ENCODE measurements around the gene RASA4B. TPM values are rescaled to one million over a fixed set of nuclear protein-coding genes. Genes with fewer than 3 reads are reported as not detected.
A peak's percentile ranks its signal among the peaks of the same experiment; 100 is the strongest.

RASA4B gene
- total RNA-seq, 1 donor from 2014 or later: 25.9 TPM

DNA sequence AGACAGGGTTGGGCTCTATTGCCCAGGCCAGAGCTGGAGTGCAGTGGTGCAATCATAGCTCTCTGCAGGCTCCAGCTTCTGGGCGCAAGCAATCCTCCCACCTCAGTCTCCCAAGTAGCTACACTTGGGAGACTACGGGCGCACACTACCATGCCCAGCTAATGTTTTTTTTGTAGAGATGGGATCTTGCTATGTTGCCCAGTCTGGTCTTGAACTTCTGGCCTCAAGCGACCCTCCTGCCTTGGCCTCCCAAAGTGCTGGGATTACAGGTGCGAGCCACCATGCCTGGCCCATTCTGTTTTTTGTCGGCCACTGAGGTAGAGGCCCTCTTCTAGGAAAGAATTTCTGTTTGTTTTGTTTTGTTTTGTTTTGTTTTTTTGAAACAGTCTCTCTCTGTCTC lies 65.1 kb downstream of the RASA4B start:
- no peak overlapping the region for H3K27ac Mint-ChIP-seq
- intact Hi-C loops (cut with micrococcal nuclease): no loop called here
- H3K4me3 Mint-ChIP-seq: no peak overlapping the region
- no peaks in the 10 kb centered on the region for H3K9me3 Mint-ChIP-seq
- H3K36me3 Mint-ChIP-seq (ENCODE audit: low read depth): peaks cover 8% of the 10 kb centered on the region
- no peak for DNase-seq (ENCODE audit: low spot score)
- no peaks in the 10 kb centered on the region for H3K4me1 Mint-ChIP-seq (ENCODE audit: low read depth)
- H3K27me3 Mint-ChIP-seq (ENCODE audit: insufficient read depth): no peaks in the 10 kb centered on the region

- no peak for DNase-seq (ENCODE audit: low spot score)
- no peak overlapping the region for H3K27ac Mint-ChIP-seq
- H3K4me3 Mint-ChIP-seq: no peak overlapping the region
- intact Hi-C loops (cut with micrococcal nuclease): no loop called here
- peaks cover 8% of the 10 kb centered on the region for H3K36me3 Mint-ChIP-seq (ENCODE audit: low read depth)
- H3K4me1 Mint-ChIP-seq (ENCODE audit: low read depth): no peaks in the 10 kb centered on the region
- H3K27me3 Mint-ChIP-seq (ENCODE audit: insufficient read depth): no peaks in the 10 kb centered on the region
- no peaks in the 10 kb centered on the region for H3K9me3 Mint-ChIP-seq
Measured at GRCh38 chr7:102451371-102452054, 66.1 kb downstream of the RASA4B start.

GRCh38 chr7:102450242-102450641 lies 67.3 kb downstream of the RASA4B start:
- Mint-ChIP-seq H3K36me3 (ENCODE audit: low read depth) (peaks cover 11% of the 10 kb centered on the region), H3K4me3 (no peak overlapping the region), H3K27me3 (ENCODE audit: insufficient read depth) (no peaks in the 10 kb centered on the region), H3K27ac (no peak overlapping the region), H3K4me1 (ENCODE audit: low read depth) (no peaks in the 10 kb centered on the region), H3K9me3 (no peaks in the 10 kb centered on the region)
- intact Hi-C loops (cut with micrococcal nuclease): loop anchor here (1.0 kb wide), 2 partner anchors 38 to 46 kb away; no protein-coding TSS in a partner anchor
- DNase-seq (ENCODE audit: low spot score): no peak

DNA sequence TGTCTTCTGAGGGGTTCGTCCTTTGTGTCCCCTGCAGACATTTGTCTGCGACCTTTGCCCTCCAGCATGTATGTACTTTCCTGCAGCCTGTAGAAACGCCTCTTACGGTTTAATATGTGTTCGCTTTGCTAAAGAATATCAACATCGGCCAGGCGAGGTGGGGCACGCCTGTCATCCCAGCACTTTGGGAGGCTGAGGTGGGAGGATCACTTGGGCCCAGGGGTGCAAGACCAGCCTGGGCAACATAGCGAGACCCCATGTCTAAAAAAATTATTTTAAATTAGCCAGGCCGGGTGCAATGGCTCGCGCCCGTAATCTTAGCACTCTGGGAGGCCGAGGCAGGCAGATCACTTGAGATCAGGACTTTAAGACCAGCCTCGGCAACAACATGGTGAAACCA lies 68.4 kb downstream of the RASA4B start:
- Mint-ChIP-seq H3K36me3 (ENCODE audit: low read depth) (peaks cover 14% of the 10 kb centered on the region), H3K27me3 (ENCODE audit: insufficient read depth) (no peaks in the 10 kb centered on the region), H3K4me1 (ENCODE audit: low read depth) (no peaks in the 10 kb centered on the region), H3K9me3 (no peaks in the 10 kb centered on the region), H3K4me3 (no peak overlapping the region), H3K27ac (no peak overlapping the region)
- DNase-seq (ENCODE audit: low spot score): no peak
- intact Hi-C loops (cut with micrococcal nuclease): no loop called here

- Mint-ChIP-seq H3K36me3 (ENCODE audit: low read depth) (peaks cover 14% of the 10 kb centered on the region), H3K27ac (no peak overlapping the region), H3K9me3 (no peaks in the 10 kb centered on the region), H3K27me3 (ENCODE audit: insufficient read depth) (no peaks in the 10 kb centered on the region), H3K4me1 (ENCODE audit: low read depth) (no peaks in the 10 kb centered on the region), H3K4me3 (no peak overlapping the region)
- no peak for DNase-seq (ENCODE audit: low spot score)
- intact Hi-C loops (cut with micrococcal nuclease): no loop called here
Measured at GRCh38 chr7:102447311-102447710, 70.3 kb downstream of the RASA4B start.

DNA sequence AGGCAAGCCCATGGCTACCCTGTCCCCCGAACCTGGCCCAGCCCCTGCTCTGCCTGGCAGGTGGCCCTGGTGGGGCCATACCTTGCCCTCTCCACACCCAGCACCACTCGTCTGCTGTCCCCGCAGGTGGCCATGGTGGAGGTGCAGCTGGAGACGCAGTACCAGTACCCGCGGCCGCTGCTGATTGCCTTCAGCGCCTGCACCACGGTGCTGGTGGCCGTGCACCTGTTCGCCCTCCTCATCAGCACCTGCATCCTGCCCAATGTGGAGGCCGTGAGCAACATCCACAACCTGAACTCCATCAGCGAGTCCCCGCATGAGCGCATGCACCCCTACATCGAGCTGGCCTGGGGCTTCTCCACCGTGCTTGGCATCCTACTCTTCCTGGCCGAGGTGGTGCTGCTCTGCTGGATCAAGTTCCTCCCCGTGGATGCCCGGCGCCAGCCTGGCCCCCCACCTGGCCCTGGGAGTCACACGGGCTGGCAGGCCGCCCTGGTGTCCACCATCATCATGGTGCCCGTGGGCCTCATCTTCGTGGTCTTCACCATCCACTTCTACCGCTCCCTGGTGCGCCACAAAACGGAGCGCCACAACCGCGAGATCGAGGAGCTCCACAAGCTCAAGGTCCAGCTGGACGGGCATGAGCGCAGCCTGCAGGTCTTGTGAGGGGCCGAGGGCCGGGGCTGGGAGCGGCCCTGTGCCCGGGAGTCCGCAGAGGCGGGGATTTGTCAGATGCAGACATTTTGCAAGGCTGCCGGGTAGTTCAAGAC lies 71.0 kb downstream of the RASA4B start:
- no peaks in the 10 kb centered on the region for H3K9me3 Mint-ChIP-seq
- no peaks in the 10 kb centered on the region for H3K27me3 Mint-ChIP-seq (ENCODE audit: insufficient read depth)
- H3K36me3 Mint-ChIP-seq (ENCODE audit: low read depth): peaks cover 21% of the 10 kb centered on the region
- no peaks in the 10 kb centered on the region for H3K4me1 Mint-ChIP-seq (ENCODE audit: low read depth)
- no peak overlapping the region for H3K27ac Mint-ChIP-seq
- no peak overlapping the region for H3K4me3 Mint-ChIP-seq
- no peak for DNase-seq (ENCODE audit: low spot score)
- intact Hi-C loops (cut with micrococcal nuclease): no loop called here

- Mint-ChIP-seq H3K36me3 (ENCODE audit: low read depth) (peaks cover 21% of the 10 kb centered on the region), H3K27ac (no peak overlapping the region), H3K4me3 (no peak overlapping the region), H3K4me1 (ENCODE audit: low read depth) (no peaks in the 10 kb centered on the region), H3K9me3 (no peaks in the 10 kb centered on the region), H3K27me3 (ENCODE audit: insufficient read depth) (no peaks in the 10 kb centered on the region)
- intact Hi-C loops (cut with micrococcal nuclease): no loop called here
- no peak for DNase-seq (ENCODE audit: low spot score)
Measured at GRCh38 chr7:102445674-102446071, 71.9 kb downstream of the RASA4B start.

GRCh38 chr7:102444961-102445673 lies 72.5 kb downstream of the RASA4B start:
- H3K27me3 Mint-ChIP-seq (ENCODE audit: insufficient read depth): no peaks in the 10 kb centered on the region
- H3K4me1 Mint-ChIP-seq (ENCODE audit: low read depth): no peaks in the 10 kb centered on the region
- H3K4me3 Mint-ChIP-seq: no peak overlapping the region
- DNase-seq (ENCODE audit: low spot score): no peak
- intact Hi-C loops (cut with micrococcal nuclease): no loop called here
- no peak overlapping the region for H3K27ac Mint-ChIP-seq
- no peaks in the 10 kb centered on the region for H3K9me3 Mint-ChIP-seq
- peaks cover 18% of the 10 kb centered on the region for H3K36me3 Mint-ChIP-seq (ENCODE audit: low read depth)

DNA sequence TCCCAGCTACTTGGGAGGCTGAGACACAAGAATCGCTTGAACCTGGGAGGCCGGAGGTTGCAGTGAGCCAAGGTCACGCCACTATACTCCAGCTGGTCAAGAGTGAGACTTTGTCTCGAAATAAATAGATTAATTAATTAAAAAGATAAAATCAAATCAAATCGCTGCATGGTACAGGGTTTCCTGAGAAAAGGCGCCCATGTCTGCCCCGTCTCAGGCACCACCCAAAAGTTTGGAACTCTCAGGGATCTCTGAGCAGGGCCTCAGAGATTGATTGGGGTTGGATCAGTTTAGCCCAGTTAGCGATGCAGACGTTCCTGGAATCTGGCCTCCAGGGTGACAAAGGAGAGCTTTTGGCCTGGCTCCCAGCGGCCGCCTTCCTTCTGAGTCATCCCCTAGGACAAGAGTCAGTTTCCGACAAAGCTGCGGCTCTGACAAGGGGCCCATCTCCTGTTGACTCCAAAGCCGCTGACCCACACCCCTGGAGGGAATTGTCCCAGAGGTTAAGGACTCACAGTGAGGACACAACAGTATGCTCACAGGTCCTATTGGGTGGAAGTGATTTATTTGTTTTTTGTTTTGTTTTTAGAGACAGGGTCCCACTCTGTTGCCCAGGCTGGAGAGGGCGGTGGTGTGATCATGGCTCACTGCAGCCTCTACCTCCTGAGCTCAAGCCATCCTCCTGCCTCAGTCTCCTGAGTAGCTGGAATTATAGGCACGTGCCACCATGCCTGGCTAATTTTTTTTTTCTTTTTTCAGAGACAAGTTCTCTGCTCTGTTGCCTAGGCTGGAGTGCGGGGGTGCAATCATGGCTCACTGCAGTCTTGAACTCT lies 77.4 kb downstream of the RASA4B start:
- Mint-ChIP-seq H3K9me3 (no peaks in the 10 kb centered on the region), H3K4me1 (ENCODE audit: low read depth) (peaks cover 11% of the 10 kb centered on the region), H3K36me3 (ENCODE audit: low read depth) (peaks cover 19% of the 10 kb centered on the region), H3K4me3 (no peak overlapping the region), H3K27ac (no peak overlapping the region), H3K27me3 (ENCODE audit: insufficient read depth) (no peaks in the 10 kb centered on the region)
- DNase-seq (ENCODE audit: low spot score): no peak
- intact Hi-C loops (cut with micrococcal nuclease): no loop called here

DNA sequence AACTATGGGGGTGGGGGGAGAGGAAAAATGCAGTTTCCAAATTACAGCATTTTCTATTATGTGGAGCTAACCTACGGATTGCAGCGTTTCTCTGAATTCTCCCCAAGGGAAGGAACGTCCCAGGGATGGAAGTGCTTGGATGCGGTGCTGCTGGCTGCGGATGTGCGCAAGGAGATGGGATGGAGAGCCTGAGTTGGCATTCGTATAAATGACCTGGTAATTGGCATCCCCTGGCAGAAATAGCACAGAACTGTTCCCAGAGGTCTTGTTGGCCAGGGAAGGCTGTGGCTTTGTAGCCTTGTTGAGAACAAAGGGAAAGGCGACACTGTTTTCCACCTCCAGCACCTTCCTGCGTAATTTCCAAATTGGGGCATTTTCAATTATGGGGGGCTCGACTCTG lies 81.5 kb downstream of the RASA4B start:
- no peaks in the 10 kb centered on the region for H3K9me3 Mint-ChIP-seq
- H3K4me1 Mint-ChIP-seq (ENCODE audit: low read depth): peaks cover 33% of the 10 kb centered on the region
- H3K4me3 Mint-ChIP-seq: peak overlapping the region; percentile 49
- H3K27me3 Mint-ChIP-seq (ENCODE audit: insufficient read depth): no peaks in the 10 kb centered on the region
- peaks cover 12% of the 10 kb centered on the region for H3K36me3 Mint-ChIP-seq (ENCODE audit: low read depth)
- H3K27ac Mint-ChIP-seq: peak overlapping the region; percentile 18
- intact Hi-C loops (cut with micrococcal nuclease): no loop called here
- no peak for DNase-seq (ENCODE audit: low spot score)

GRCh38 chr7:102434039-102434486 lies 83.5 kb downstream of the RASA4B start:
- intact Hi-C loops (cut with micrococcal nuclease): loop anchor here (1.0 kb wide), 2 partner anchors 30 kb away; partner anchors contain the start of genes ALKBH4 and LRWD1

More at GRCh38 chr7:102434039-102434486, 83.5 kb downstream of the RASA4B start:
- peak overlapping the region; percentile 84 for H3K4me3 Mint-ChIP-seq
- no peak for DNase-seq (ENCODE audit: low spot score)
- H3K27me3 Mint-ChIP-seq (ENCODE audit: insufficient read depth): no peaks in the 10 kb centered on the region
- H3K4me1 Mint-ChIP-seq (ENCODE audit: low read depth): peaks cover 52% of the 10 kb centered on the region
- peaks cover 17% of the 10 kb centered on the region for H3K36me3 Mint-ChIP-seq (ENCODE audit: low read depth)
- H3K9me3 Mint-ChIP-seq: no peaks in the 10 kb centered on the region
- H3K27ac Mint-ChIP-seq: peak overlapping the region; percentile 82
